IPS-NIHi11 (cell line): ENCODE data around the gene DUSP2.

Experiments
- DNase-seq: peaks from one replicate; pipeline ENCODE4 v3.0.0; 2012; ENCODE audit warnings: mixed read lengths, low spot score

The DUSP2 gene, protein sequence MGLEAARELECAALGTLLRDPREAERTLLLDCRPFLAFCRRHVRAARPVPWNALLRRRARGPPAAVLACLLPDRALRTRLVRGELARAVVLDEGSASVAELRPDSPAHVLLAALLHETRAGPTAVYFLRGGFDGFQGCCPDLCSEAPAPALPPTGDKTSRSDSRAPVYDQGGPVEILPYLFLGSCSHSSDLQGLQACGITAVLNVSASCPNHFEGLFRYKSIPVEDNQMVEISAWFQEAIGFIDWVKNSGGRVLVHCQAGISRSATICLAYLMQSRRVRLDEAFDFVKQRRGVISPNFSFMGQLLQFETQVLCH

DNA sequence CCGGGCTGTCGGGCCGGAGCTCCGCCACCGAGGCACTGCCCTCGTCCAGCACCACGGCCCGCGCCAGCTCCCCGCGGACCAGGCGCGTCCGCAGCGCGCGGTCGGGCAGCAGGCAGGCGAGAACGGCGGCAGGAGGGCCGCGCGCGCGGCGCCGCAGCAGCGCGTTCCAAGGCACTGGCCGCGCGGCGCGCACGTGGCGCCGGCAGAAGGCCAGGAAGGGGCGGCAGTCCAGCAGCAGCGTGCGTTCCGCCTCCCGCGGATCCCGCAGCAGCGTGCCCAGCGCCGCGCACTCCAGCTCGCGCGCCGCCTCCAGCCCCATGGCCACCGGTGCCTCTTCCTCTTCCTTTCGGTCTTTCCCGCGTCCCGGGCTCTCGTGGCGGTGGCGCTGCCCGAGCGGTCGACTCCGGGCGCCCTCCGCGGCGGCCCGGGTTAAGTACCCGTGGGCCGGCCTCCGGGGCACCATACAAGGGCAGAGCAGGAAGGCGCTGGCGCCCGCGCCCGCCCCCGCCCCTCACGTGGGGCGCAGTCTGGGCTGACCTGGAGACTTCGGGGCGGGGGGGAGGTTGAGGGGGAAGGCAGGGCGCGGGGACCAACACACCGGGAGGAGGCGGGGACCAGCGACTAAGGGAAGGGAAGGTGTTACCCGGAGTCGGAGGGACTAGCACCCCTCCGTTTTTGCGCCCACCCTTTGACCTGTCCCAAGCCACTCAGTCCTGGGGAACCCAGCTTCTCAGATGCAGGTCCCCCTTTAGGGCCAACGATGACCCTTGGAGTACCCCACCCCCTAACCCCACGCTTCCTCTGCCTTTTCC, at the start of gene DUSP2:
Gene DUSP2 (minus strand): TSS at position 405 of the 812 bp plus-strand sequence. CDS start 86 bp downstream, at position 319.
- peak; percentile 82 for DNase-seq

DNA sequence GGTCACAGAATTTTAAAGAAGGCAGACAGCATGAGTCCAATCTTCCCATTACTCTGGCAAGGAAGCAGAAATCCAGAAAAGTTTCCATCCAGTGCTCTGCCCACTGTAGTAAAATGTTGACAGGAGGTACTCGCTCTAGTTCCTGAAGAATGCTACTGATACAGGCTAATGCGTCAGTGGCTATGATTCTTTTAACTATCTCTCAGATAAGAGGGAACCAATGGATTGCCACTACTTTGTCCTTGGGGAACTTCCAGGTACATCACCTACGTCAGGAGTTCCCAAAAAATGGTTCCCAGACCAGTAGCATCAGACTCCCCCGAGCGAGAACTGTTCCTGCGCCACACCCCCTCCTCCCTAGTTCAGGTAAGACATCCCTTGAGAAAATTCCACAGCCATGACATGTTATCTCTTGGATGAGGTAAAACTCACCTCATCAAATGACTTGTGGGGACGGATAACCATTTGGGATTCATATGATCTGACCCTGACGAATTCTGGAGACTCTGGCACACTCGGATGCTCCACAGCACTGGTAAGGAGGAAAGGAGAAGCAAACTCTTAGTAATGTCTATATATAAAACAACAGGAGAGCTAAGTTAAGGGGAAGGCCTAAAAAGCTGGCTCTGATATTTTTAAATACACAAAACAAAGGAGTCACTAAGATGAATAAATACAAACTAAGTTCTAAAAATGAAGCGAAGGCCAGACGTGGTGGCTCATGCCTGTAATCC, 46.9 kb upstream of the DUSP2 start:
- no peak for DNase-seq

DNA sequence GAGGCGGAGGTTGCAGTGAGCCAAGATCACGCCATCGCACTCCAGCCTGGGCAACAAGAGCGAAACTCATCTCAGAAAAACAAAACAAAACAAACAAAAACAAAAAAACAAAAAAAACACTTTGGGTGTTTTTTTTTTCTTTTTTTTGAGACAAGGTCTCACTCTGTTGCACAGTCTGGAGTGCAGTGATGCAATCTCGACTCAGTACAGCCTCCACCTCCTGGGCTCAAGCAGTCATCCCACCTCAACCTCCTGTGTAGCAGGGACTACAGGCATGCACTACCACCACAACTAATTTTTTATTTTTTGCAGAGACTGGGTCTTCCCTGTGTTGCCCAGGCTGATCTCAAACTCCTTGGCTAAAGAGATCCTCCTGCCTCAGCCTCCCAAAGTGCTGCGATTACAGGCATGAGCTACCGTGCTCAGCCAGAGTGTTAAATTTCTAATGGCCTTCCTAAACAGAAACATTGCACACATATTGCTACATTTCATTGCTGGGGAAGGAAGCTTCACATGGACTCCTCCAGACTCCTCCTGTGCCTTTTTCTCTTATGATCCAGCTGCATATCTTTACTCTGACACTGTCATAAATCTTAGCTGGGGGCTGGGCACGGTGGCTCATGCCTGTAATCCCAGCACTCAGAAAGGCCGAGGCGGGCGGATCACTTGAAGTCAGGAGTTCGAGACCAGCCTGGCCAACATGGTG, 43.7 kb upstream of the DUSP2 start:
- DNase-seq: no peak

DNA sequence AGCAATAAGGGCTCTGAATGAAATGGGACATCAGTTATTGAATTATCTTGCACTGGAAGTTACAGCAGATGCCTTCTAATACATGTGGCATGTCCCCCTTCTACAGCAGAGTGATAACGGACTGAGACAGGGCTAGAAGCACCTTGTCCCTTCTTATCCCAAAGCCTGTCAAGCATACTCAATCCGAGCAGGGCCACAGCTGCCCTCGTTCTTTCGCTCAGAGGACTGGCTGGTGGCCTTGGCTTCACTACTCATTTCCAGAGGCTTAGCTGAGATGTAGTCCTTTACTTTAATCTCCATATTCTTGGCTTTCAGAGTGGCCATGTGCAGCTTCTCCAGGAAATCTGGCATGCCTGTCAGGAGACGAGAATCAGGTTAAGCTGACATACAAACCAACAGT, 41.3 kb upstream of the DUSP2 start:
- no peak for DNase-seq

DNA sequence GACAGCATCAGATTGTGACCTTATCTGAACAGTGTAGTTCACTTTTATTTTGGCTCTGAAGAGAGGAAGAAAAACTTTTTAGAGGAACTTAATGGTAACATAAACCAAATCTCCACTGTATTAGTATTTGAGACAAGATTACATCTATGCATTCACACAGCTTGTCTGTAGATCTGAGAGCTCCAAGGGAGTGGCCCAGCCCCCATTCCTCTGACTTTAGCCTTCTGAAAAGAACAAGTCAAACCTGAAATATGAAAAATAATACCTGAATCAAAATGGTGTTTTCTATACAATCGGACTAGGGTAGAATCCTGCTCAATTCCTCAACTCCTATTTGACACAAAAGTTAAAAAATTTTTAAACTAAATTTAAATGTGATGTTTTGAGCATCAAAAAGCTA, 40.3 kb upstream of the DUSP2 start:
- DNase-seq: no peak

DNA sequence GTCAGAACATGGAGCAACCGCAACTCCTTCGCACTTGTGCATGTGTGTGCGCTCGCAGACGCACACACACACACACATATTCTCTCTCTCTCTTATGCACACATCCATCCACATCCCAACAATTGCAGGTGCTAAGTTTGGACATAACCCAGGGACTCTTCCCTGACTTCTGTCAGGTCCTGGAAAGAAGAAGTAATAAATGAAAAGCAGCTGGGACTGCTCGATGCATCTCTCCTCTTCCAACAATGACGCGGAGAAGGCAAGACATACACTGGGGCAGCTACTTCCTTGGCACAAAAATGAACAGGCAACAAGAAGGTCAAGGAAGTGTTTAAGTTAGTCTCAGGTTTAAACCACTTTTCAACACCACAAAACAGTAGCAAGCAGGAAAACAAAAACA, 39.7 kb upstream of the DUSP2 start:
- DNase-seq: no peak

DNA sequence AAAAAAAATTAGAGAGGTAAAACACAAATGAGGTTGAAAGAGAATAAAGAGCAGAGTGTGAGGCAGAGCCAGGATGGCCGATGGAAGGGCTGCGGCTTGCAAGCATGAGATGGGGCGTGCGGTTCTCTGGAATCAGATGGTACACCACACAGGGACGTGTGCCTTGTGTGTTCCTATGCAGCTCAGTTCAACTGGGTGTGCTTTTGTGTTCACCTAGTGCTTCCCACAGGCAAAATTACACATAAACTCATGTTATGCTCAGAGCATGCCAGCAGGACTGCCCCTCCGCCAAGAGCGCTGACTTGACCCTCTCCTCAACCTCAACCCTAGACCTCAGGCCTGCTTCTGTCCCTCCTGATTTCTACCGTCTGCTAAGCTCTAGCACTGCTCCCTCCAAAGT, 38.9 kb upstream of the DUSP2 start:
- no peak for DNase-seq

DNA sequence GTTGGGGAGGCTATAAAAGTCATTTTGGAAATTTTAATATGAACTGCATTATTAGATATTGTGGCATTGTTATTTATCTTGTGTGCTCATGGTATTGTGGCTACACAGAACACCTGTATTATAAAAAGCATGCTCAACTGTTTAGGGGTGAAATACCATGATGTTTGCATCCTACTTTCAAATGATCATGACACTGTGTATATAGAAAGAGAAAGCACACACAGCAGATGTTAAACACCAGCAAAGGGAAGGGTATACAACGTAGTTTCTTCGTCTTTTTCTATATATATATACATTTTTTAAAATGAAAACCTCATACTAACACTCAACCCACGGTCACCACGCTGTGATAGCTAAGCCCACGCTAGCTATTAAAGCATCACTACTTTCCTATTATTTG, 36.3 kb upstream of the DUSP2 start:
- DNase-seq: no peak

DNA sequence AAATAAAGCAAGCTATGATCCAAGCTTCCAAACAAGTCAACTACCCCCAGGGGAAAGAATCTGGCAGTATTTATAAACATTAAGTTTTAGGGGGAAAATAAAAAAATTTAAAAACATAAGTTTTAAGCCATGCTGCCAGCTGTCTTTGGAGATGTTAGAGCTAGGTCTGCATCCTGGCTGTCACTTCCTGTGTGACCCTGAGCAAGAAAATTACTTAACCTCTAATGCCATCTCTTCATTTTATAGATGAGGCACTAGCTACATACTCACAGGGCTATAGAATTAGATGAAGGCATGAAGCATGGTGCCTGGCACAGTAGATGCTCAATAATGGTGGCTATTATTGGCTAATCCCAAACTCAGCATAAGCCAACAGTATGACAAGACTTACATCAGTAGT, 35.3 kb upstream of the DUSP2 start:
- no peak for DNase-seq

DNA sequence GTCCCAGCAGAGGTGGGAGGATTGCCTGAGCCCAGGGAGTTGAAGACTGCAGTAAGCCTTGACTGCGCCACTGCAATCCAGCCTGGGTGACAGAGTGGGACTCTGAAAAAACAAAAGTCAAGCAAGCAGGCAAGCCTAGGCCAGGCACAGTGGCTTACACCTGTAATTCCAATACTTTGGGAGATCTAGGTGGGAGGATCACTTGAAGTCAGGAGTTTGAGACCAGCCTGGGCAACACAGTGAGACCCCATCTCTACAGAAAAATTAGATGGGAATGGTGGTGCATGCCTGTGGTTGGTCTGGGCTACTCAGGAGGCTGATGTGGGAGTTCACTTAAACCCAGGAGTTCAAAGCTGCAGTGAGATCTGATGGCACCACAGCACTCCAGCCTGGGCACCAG, 34.8 kb upstream of the DUSP2 start:
- no peak for DNase-seq

DNA sequence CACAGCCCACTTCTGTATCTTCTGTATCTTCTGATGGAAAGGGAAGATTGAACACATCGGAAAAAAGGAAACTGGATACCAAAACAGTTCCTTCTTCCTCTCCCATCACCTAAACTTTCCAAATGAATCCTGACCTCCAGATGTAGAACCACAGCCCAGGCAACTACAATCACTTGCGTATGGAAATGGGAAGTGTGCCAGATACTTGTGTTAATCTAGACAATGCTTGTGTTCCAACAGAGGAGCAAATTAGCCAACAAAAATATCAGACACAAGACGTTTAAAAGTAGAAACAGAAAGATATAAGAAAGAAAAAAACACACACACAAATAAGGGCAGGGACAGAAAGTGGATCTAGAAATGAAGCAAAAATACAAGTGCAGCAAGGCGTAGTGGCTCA, 31.4 kb upstream of the DUSP2 start:
- no peak for DNase-seq

DNA sequence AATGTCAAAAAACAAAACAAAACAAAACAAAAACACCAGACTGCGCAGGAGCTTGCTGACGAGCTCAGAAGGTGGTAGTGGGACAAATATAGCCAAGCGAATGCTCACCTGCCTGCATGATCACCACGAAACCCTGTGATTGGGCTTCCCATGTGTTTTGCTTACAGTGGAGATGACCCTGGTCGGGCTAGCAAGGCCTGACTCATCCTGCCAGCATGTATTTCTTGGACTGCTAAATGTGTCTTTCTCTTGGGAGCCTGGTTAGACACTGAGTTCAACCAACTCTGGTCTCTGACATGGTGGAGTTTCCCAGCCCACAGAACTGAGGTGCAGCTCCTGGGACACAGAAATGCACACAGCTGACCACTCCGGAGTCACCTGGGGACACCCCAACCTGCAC, 30.7 kb upstream of the DUSP2 start:
- DNase-seq: no peak

DNA sequence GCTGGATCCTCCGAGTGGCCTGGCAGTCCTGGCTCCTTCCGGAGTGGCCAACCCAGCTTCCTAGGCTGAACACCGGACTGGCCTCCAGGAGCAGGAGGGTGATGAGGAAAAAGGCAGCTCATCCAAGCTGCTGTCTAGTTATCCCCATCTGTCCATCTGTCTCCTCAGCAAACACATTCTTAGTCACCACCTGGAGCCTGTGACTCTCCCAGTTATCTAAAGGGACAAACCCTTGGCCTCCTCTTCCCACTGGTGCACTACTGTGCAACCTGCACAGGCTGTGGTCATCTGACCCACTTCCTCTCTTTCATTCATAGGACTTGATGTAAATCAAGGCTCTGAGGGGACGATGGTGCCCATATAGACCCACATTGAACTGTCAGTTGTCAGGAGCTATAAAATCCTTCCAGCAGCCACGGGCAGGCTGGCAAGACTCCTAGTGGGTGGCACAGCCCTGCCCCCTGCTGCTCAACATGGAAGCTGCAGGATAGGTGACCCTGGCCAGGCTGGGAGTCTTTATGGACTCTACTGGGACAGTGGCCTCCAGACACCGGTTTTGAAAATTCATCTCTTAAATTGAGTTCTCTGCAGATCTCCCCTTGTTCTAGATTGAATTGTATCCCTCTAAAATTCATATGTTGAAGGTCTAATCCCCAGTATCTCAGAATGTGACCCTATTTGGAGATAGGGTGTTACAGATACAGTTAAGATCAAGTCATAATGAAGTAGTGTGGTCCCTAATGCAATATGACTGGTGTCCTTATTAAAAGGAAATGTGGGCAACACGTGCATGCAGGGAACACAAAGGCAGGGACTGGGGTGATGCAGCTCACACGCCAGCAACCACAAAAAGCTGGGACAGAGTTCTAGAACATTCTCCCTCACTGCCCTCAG, 29.3 kb upstream of the DUSP2 start:
- DNase-seq: peak; percentile 87

DNA sequence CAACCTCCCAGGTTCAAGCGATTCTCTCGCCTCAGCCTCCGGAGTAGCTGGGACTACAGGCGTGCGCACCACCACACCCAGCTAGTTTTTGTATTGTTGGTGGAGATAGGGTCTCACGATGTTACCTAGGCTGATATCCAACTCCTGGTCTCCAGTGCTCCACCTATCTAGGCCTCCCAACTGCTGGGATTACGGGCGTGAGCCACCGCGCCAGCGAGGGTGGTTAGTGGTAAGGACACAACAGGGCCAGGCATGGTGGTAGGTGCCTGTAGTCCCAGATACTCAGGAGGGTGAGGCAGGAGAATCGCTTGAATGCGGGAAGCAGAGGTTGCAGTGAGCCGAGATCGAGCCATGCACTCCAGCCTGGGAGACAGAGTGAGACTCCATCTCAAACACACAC, 26.6 kb upstream of the DUSP2 start:
- DNase-seq: no peak

DNA sequence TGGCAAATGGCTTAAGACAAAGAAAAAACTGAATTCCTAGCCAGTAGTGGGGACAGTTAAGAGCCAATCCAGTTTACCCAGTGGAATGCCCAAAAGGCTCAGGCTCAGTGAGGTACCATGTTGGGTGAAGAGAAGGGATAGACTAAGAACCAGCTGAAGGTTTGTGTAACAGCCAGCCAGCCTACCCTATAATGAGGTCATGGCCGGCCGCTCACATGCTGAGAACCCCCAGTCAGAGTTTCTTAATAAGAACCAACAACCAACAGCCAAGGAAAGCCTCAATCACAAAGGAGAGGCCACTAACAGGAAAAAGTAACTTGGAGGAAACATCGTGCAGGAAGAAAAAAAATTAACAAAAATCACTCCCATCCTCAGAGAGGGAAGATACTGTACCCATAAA, 25.4 kb upstream of the DUSP2 start:
- no peak for DNase-seq

DNA sequence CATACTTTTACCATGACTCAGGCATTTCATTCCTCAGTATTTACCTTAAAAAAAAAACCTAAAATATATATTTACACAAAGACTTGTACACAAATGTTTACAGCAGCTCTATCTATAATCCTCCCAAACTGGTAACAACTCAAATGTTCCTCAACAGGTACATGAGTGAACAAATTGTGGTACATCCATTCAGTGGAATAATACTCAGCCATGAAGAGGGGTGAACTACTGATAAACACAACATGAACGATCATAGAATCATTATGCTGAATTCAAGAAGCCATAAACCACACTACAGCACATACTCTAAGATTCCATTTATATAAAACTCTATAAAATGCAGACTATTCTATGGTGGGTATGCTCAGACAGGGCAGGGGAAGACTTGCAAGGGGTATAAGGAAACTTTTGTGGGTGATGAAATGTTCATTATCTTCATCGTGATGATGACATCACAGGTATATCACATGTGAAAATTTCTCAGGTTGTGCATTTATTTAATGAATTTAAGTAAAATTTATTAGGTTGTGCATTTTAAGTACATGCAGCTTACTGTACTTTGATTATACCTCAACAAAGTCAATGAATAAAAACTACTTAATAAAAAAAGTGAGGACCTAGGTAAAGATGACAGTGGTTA, 24.7 kb upstream of the DUSP2 start:
- no peak for DNase-seq

DNA sequence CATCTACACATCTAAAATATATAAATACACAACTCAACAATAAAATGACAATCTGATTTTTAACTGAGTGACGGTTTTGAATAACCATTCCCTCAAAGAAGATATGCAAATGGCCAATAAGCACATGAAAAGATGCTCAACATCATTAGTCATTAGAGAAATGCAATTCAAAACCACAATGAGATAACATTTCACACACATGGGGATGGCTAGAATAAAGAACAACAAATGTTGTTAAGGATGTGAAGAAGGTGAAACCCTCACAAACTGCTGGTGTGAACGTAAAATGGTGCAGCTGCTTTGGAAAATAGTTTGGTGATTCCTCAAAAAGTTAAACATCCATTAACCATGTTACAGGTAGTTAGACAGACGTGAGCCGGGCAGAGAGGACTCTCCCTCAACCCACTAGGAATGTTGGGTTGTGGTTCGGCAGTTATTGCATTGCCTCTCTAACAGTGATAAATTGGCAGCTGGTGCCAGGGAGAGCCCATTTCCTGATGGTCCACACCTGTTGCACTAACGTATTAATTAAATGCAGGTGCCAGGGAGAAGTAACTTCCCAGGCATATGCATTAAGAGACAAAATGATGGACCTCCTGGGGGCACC, 22.3 kb upstream of the DUSP2 start:
- no peak for DNase-seq

DNA sequence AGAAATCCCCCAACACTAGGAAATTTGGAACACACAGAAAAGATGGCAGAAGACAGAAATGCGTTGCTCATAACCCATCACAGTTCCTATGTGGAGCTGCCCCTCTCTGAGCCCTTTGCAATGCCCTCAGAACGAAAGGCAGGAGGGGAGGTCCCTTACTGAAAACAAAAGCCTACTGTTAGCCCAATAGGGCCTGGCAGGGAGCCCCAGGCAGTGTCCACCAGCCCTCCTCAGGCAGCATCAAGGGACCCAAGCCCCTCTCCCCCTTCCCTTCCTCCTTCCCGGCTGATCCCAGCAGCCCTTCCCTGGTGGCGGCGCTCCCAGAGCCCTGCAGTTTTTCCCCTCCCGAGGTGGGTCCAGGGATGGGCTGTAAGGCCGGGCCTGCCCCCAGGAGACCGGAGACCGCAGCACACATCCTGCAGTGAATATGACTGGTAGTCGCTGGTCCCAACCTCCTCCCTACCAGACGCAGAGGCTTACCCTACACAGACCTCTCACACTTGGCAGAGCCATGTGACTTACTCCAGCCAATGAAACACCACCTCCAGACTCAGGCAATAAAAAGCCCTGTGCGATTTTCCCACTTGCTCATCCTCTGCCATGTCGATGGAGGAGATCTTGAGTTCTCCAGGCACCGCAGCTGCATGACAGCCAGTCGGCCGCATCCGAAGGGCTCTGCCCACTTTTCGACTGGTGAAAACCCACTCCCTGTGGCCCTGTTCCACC, 19.4 kb upstream of the DUSP2 start:
- peak; percentile 64 for DNase-seq

DNA sequence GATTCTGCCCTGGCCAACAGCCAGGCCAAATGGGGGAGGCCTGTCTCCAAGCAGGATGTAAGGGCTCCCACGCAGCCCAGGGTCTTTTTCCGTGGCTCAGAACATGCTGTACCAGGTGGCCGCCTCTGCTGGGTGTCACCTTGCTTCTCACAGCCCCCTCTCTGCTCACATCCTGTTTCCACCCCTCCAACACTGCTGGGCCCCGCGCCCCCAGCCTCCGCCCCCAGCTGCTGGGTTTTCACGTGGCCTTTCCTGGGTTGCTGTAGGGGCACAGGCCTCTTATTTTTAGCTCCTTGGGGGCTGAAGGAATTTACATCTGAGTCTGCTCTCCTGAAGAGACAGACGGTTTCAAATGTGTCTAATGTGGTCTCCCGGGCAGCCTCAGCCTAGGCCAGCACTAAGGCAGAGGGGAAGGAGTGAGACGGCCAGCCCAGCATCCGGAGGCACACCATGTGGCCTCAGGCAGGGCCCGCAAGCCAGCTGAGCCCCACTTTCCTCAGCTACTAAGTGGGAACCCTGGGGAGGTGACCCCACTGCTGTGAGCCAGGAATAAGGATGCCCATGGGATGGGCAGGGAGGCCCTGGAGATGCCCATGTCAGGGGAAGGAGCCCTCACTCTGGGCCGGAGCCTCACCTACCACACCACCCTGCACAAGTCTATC, 18.7 kb upstream of the DUSP2 start:
- DNase-seq: no peak
